WTC11 (cell line): Measurements from ENCODE around the gene PIGU.

ENCODE experiments used
- AFF4 ChIP-seq: sonication (generic); formaldehyde crosslinking; IDR thresholded peaks from 2 replicates; pipeline ENCODE4 v1.8.1; 2023; ENCODE audit warnings: mild to moderate bottlenecking, missing genetic modification reagents, borderline replicate concordance
- CREM ChIP-seq: sonication (generic); formaldehyde crosslinking; IDR thresholded peaks from 2 replicates; pipeline ENCODE4 v1.8.1; 2022; ENCODE audit warnings: mild to moderate bottlenecking, missing genetic modification reagents, moderate library complexity
- E2F5 ChIP-seq: sonication (generic); formaldehyde crosslinking; IDR thresholded peaks from 2 replicates; pipeline ENCODE4 v1.8.1; 2022; ENCODE audit warnings: mild to moderate bottlenecking, moderate library complexity, missing genetic modification reagents
- ESRRA ChIP-seq: sonication (generic); formaldehyde crosslinking; IDR thresholded peaks from 2 replicates; pipeline ENCODE4 v1.8.1; 2022; ENCODE audit warnings: mild to moderate bottlenecking, missing genetic modification reagents, borderline replicate concordance
- JUN ChIP-seq: sonication (generic); formaldehyde crosslinking; IDR thresholded peaks from 2 replicates; pipeline ENCODE4 v1.8.0; 2023; ENCODE audit warnings: mild to moderate bottlenecking, missing genetic modification reagents
- MXD4 ChIP-seq: fragments of 250-450 bp; sonication (Bioruptor Pico); IDR thresholded peaks from 2 replicates; pipeline ENCODE4 v1.8.0; 2021; ENCODE audit warnings: mild to moderate bottlenecking, moderate library complexity, borderline replicate concordance
- NFYB ChIP-seq: sonication (generic); formaldehyde crosslinking; conservative IDR thresholded peaks from 2 replicates; pipeline ENCODE4 v1.8.0; 2022; ENCODE audit warnings: low read depth, missing genetic modification reagents
- NR1H2 ChIP-seq: sonication (generic); formaldehyde crosslinking; IDR thresholded peaks from 2 replicates; pipeline ENCODE4 v1.9.0; 2021; ENCODE audit warnings: mild to moderate bottlenecking, moderate library complexity, missing genetic modification reagents
- NR3C1 ChIP-seq: sonication (generic); formaldehyde crosslinking; conservative IDR thresholded peaks from 2 replicates; pipeline ENCODE4 v1.8.1; 2023; ENCODE audit warnings: low read depth, mild to moderate bottlenecking, missing genetic modification reagents
- TEAD4 ChIP-seq: sonication (generic); formaldehyde crosslinking; IDR thresholded peaks from 2 replicates; pipeline ENCODE4 v1.8.0; 2022; ENCODE audit warnings: mild to moderate bottlenecking, missing genetic modification reagents
- USF1 ChIP-seq: sonication (generic); formaldehyde crosslinking; IDR thresholded peaks from 2 replicates; pipeline ENCODE4 v1.8.0; 2022; ENCODE audit warnings: mild to moderate bottlenecking, missing genetic modification reagents
- TF ChIP-seq, protein P1 (sequence below): fragments of 200-600 bp; IDR thresholded peaks from 2 replicates; pipeline ENCODE4 v1.8.0; 2022; ENCODE audit warnings: antibody characterized with exemption
- TF ChIP-seq, protein P2 (sequence below): sonication (generic); formaldehyde crosslinking; IDR thresholded peaks from 2 replicates; pipeline ENCODE4 v1.8.1; 2022; ENCODE audit warnings: mild to moderate bottlenecking, missing genetic modification reagents, moderate library complexity, borderline replicate concordance
- TF ChIP-seq, protein P3 (sequence below): sonication (generic); formaldehyde crosslinking; IDR thresholded peaks from 2 replicates; pipeline ENCODE4 v1.8.1; 2023; ENCODE audit warnings: mild to moderate bottlenecking, moderate library complexity, missing genetic modification reagents

DNA sequence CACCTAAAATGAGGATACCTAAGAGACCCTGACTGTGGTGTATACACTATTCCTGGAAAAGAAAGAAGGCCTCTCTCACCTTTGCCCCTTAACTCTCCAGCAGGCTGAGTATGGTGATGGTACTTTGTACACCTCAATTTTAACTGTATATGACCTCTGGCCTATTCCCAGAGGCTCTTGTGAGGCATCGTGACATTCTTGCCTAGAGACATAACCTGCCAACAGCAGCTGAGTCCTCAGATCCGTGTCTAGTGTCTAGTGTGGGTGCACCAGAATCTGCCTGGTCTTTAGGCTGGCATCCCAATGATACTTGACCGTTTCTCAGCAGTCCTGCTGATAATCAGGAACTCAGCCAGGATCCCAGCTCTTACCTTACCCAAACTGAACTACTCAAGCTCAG lies 47.3 kb upstream of the PIGU start:
- TF ChIP-seq, protein P1, sequence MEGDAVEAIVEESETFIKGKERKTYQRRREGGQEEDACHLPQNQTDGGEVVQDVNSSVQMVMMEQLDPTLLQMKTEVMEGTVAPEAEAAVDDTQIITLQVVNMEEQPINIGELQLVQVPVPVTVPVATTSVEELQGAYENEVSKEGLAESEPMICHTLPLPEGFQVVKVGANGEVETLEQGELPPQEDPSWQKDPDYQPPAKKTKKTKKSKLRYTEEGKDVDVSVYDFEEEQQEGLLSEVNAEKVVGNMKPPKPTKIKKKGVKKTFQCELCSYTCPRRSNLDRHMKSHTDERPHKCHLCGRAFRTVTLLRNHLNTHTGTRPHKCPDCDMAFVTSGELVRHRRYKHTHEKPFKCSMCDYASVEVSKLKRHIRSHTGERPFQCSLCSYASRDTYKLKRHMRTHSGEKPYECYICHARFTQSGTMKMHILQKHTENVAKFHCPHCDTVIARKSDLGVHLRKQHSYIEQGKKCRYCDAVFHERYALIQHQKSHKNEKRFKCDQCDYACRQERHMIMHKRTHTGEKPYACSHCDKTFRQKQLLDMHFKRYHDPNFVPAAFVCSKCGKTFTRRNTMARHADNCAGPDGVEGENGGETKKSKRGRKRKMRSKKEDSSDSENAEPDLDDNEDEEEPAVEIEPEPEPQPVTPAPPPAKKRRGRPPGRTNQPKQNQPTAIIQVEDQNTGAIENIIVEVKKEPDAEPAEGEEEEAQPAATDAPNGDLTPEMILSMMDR = no peak
- TF ChIP-seq TEAD4 (CRISPR knock-in tag) (no peak), E2F5 (CRISPR knock-in tag) (no peak), JUN (no peak), NR1H2 (CRISPR knock-in tag) (no peak), NFYB (CRISPR knock-in tag) (no peak), CREM (CRISPR knock-in tag) (no peak), USF1 (CRISPR knock-in tag) (no peak), MXD4 (CRISPR knock-in tag) (no peak), AFF4 (CRISPR knock-in tag) (no peak), NR3C1 (CRISPR knock-in tag) (no peak), ESRRA (CRISPR knock-in tag) (no peak)
- TF ChIP-seq, protein P2, sequence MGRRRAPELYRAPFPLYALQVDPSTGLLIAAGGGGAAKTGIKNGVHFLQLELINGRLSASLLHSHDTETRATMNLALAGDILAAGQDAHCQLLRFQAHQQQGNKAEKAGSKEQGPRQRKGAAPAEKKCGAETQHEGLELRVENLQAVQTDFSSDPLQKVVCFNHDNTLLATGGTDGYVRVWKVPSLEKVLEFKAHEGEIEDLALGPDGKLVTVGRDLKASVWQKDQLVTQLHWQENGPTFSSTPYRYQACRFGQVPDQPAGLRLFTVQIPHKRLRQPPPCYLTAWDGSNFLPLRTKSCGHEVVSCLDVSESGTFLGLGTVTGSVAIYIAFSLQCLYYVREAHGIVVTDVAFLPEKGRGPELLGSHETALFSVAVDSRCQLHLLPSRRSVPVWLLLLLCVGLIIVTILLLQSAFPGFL (CRISPR knock-in tag) = no peak
- TF ChIP-seq, protein P3, sequence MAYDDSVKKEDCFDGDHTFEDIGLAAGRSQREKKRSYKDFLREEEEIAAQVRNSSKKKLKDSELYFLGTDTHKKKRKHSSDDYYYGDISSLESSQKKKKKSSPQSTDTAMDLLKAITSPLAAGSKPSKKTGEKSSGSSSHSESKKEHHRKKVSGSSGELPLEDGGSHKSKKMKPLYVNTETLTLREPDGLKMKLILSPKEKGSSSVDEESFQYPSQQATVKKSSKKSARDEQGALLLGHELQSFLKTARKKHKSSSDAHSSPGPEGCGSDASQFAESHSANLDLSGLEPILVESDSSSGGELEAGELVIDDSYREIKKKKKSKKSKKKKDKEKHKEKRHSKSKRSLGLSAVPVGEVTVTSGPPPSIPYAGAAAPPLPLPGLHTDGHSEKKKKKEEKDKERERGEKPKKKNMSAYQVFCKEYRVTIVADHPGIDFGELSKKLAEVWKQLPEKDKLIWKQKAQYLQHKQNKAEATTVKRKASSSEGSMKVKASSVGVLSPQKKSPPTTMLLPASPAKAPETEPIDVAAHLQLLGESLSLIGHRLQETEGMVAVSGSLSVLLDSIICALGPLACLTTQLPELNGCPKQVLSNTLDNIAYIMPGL (CRISPR knock-in tag) = no peak
